Inflammatory macrophage (primary cell): Measurements from ENCODE around the gene NUDT16.
A peak's percentile ranks its signal among the peaks of the same experiment; 100 is the strongest.

Experiments
- DNase-seq, 2 donors: peaks; one replicate each; pipeline ENCODE4 v3.0.0-alpha.2; 2020 to 2022
- total RNA-seq, 18 experiments: gene quantifications; one replicate each; lab custom pipeline; 2026; ENCODE audit warnings: mixed read lengths in 6 of 18, inconsistent platforms in 2 of 18; lab: John Stamatoyannopoulos, UW

Gene NUDT16
- 7.7 to 40.6 (median 27.9) reads per million in 18 experiments for total RNA-seq

DNA sequence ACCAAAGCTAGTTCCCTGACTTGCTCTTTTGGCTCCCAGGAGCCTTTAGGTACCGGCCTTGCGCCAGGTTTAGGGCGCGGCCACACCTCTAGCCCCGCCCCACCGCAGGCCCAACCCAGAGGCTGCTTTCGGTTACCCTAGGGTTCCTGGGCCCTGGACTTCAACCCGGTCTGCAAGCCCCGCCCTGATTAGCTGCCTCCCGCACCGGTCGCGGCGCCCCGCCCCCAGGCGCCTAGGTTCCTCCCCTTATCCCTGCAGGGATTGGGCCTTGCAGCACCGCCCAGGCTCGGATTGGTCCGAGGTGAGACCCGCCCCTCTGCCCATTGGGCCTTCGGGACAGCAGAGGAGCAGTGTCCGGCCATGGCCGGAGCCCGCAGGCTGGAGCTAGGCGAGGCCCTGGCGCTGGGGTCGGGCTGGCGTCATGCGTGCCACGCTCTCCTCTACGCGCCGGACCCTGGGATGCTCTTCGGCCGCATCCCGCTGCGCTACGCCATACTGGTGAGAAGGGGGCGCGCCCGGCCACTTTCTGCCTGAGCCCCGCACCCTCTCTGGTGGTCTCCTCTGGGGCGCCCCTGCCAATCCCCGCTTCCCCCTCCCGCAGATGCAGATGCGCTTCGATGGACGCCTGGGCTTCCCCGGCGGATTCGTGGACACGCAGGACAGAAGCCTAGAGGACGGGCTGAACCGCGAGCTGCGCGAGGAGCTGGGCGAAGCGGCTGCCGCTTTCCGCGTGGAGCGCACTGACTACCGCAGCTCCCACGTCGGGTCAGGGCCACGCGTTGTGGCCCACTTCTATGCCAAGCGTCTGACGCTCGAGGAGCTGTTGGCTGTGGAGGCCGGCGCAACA lies at the start of gene NUDT16:
Gene NUDT16, plus strand, starts transcription at position 330 of the 847 bp plus-strand sequence. Its CDS starts 31 bp downstream, at position 361.
- peak; percentile 99 to 100 for DNase-seq

DNA sequence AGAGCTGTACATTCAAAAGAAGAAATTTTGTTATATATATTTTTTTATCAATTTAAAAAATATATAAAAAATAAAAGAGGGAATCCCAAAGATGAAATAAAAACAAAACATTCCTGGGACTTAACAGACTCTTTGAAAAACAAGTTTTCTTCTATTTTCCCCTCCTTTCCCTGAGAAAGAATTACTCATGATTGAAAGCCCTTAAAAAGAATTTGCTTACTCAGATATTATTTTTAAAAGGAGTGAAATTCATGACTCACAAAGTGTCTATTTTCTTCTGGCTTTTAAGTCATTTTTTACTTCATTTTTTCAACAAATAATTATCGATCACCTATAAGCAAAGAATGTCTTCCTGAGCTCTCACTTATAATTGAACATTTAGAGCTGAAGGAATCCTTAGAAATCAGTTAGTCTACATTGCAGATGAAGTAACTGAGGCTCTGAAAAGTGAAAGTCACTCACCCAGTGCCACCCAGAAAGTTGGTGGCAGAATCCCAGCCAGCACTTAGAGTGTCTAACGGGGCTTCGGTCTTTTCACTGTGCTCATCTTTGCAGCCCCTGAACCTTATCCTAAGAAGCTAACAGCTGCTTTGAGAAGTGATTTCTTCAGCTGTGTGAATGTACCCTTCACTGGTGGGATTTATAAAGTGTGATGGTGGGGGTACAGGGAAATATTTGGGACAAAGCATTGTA lies 42.5 kb upstream of the NUDT16 start:
- no peak for DNase-seq

DNA sequence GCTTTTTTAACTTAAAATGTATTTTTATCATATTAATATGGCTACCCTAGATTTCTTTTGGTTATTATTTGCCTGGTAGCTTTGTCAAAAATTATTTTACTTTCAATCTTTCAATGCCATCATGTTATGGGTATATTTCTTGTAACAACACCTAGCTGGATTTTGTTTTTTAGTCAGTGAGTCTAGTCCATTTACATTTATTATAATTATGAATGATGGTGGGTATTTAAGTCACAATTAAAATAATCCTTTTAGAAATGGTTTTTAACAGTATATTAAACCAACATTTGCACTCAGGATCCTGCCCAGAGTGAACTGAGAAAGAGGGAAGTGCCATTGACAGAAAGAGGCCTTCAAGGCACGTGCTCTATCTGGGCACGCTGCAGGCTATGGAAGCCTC lies 39.8 kb upstream of the NUDT16 start:
- no peak for DNase-seq

DNA sequence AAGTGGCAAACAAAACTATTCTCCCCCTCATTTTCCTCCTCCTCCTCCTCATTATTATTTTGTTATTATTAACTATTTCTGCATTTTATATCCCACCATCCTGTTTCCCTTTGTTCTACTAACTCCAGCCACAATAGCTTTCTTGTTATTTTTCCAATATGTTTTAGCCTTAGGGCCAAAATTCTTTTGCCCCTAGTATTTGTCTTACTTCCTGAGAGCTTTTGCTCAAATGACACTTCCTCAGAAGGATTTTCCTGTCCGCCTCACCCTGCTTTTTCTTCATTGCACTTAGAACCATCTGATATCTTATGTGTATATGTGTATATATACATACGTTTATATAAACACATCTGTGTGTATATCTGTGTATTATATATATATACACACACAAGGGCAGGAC lies 32.7 kb upstream of the NUDT16 start:
- DNase-seq, result no peak

DNA sequence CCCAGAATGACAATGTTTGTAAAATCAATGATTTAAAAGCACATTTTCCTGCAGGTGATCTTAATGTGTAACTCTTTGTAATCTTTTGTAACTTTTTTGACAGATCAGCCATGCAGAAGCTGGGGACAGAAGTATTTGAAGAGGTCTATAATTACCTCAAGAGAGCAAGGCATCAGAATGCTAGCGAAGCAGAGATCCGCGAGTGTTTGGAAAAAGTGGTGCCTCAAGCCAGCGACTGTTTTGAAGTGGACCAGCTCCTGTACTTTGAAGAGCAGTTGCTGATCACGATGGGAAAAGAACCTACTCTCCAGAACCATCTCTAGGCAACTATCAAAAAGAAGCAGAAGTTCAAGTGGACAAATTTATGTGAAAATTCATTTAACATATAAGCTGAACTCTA lies 32.1 kb upstream of the NUDT16 start:
- no peak for DNase-seq

DNA sequence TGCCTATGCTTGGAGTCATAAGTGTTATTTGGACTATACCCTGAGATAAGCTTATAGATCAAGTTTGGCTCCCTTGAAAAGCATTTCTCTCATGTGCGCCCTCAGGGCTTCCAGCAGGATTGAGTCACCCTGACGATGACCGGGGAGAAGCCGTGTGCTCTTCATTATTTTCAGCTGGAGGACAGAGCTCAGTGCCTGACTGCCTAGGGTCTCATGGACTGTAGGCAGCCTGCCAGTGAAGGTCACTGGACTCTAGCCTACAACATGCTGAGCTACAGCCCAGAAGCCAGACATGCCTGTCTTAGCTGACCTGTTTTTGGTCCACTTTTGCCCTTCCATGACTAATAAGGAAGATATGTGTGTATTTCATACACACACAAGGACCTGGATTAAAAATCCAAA lies 31.6 kb upstream of the NUDT16 start:
- DNase-seq, result no peak

DNA sequence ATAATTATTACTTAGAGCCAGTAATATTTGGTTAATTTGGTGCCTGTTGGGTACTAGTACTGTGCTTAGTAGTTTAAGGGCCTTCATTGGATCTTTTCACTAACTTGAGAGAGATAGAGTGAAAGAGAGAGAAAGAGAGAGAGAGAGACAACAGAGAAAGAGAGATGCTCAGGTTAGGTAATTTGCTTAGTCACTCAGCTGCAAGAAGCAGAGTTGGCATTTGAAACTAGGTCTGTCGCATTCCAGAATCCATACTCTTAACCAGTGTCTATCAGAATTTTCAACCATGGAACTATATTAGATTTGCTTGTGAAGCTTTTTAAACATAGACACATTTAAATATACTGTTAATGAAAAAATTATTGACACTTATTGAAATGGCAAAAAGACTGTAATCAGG lies 31.1 kb upstream of the NUDT16 start:
- DNase-seq, result no peak

DNA sequence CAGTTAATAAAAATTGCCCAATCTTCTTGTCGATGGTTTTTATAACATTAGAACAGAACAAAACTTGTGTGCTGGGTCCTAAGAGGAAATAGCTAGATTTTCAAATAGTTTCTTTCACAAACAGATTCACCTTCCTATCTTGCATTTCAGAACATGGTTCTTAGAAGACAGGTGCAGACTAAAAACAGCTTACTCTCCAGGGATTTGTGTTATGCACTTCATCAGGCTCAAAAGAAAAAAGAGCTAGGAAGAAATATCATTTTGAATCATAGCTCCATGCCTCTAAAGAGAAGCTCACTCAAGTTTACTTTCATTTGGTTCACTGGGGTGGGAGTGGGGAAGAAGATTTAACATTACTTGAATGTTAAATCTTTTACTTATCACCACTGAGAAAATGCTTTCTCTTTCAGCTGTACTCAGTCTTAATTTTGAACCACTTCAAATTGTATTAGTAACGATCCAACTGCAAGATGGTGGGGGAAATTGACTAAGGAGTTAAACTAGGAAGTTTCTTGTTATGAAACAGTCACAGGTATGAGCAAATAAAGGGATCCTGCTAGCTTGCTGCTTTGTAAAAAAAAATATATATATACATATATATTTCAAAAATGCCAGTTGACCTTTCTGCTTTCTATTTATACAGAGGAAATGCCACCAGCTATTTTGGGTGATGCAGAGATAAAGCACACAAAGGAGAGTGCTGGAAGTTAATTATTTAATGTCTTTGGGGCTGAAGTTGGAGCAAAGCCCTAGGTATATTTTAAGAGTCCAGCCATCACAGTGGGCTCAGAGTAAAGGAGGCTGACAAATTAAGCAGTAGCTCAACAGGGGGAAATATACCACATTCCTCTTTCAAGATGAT lies 28.3 kb upstream of the NUDT16 start:
- no peak for DNase-seq

DNA sequence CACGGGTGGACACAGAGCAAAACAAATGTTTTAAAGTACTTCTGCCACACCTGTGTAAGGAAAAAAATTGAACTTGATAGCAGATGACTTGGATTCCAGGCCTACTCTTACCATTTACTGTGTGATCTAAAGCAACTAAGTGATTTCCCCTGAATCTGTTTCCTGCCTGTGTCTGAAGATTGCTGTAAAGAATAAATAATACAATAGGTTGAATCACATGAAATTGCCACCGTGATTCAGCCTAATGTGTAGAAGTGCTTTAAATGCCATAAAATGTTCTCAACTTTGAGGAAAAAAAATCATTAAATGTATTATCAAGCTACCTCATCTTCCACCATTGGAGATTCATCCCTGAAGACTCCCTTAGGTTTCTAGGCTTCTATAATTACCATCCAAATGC lies 27.6 kb upstream of the NUDT16 start:
- no peak for DNase-seq

DNA sequence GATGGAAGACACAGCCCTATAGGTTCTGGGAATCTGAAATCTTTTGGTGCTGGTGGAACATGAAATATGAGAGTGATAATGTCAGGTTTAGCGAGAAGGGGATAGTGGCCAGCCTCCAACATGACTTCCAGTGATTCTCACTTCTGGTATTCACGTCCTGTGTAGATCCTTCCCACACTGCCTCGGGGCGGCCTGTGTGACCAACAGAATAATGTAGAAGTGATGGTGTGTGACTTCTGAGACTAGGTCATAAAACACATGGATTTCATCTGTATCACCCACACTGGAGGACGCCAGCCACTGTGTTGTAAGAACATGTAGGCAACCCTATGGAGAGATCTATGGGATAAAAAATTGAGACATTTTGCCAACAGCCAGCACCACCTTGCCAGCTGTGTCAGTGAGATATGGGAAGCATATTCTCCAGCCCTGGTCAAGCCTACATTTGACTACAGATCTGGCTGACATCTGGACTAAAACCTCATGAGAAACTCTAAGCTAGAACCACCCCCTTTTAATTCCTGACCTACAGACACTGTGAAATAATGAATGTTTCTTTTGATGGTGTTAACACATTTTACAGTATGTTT lies 25.5 kb upstream of the NUDT16 start:
- DNase-seq, result no peak

DNA sequence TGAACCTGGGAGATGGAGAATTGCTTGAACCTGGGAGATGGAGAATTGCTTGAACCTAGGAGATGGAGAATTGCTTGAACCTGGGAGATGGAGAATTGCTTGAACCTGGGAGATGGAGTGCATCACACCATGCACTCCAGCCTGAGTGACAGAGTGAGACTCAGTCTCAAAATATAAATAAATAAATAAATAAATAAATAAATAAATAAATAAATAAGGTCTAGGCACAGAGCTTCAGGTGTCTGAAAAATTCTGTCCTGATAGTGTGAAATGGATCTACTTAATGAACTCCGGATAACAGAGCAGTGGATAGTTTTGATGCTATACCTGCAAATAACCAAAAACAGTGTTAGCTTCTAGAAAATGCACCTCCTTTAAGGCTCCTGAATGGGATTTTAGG lies 24.3 kb upstream of the NUDT16 start:
- DNase-seq, result no peak

DNA sequence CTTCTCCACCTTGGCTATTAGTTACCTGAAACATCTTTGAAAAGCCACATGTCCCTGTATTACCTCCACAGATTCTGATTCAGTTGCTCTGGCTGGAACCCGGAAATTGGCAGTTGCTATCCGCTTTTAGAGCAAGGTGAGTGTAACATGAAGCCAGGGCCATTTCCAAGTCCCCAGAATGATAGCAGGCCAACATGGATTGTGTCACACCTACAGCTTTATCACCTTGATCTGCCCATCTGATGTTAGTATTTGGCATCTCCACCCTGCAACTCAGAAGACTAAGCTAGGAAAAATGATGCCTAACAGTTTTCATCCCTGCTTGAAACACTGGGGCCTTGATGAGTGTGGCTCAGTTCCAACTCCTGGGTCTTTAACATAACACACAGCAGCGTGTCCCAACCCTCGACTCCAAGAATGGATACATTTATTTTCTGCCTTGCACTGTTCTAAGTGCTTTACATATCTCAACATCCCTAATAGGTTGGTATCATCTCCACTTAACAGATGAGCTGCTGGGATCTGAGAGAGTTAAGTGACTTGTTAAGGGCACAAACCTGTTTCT lies 21.3 kb upstream of the NUDT16 start:
- DNase-seq, result no peak

DNA sequence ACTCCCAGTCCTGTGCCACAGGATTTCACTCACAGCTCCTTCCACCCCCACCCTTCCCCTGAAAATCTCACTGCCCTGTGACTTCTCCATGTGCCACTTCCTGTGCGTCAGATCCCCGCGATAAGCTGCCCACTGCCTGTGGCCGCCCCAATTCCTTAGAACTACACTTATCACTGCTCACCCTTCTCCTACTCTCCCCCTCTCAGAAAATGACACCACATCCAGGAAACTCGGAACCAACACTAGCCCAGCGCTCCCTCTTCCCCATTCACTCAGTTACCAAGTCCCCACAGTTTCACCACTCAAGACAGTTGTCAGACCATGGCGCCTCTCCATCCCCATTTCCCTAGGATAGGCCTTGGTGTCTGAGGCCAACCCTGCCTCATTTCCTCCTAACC lies 20.5 kb upstream of the NUDT16 start:
- peak; percentile 61 to 77 for DNase-seq

DNA sequence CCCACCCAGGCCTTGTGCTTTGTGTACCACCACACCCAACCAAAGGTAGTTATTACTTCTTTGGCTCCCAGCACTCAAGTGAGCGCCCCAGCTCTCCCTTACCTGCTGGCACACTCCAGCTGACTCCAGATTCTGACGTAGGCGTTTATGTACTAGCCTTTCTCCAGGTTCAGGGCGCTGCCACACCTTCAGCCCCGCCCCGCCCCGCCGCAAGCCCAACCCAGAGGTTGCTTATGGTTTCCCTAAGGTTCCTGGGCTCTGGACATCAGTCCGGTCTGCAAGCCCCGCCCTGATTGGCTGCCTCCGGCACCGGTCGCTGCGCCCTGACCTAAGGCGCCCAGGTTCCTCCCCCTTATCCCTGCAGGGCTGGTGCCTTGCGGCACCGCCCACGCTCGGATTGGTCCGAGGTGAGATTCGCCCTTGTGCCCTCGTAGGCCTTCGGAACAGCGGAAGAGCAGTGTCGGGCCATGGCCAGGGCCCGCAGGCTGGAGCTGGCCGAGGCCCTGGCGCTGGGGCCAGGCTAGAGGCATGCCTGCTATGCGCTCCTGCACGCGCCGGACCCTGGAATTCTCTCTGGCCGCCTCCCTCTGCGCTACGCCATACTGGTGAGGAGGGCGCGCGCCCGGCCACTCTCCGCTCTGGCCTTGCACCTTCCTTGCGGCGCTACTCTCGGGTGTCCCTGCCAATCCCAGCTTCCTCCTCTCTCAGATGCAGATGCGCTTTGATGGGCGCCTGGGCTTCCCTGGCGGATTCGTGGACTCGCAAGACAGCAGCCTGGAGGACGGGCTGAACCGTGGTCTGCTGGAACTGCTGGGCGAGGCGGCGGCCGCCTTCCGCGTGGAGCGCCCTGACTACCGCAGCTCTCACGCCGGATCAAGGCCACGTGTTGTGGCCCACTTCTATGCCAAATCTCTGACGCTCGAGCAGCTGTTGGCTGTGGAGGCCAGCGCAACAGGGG lies 19.8 kb upstream of the NUDT16 start:
- peak; percentile 95 to 97 for DNase-seq

DNA sequence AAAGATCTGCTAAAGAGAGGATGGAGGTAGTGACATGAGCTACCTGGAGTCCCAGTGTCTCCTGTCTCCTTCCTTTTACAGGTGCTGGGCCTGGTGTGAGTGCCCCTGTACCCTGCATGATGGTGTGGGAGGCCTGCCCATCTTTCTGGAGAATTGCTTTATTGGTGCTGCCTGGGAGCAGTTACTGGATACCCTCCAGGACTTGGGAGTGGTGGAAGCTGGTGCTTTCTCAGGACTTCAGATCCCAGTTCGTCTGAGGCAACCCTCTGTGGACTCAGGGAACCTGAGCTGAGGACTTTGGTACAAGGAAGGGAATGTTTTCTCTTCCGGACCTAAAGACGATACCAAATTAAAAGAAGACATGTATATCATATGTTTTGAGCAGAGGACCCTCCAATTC lies 18.3 kb upstream of the NUDT16 start:
- DNase-seq, result no peak

DNA sequence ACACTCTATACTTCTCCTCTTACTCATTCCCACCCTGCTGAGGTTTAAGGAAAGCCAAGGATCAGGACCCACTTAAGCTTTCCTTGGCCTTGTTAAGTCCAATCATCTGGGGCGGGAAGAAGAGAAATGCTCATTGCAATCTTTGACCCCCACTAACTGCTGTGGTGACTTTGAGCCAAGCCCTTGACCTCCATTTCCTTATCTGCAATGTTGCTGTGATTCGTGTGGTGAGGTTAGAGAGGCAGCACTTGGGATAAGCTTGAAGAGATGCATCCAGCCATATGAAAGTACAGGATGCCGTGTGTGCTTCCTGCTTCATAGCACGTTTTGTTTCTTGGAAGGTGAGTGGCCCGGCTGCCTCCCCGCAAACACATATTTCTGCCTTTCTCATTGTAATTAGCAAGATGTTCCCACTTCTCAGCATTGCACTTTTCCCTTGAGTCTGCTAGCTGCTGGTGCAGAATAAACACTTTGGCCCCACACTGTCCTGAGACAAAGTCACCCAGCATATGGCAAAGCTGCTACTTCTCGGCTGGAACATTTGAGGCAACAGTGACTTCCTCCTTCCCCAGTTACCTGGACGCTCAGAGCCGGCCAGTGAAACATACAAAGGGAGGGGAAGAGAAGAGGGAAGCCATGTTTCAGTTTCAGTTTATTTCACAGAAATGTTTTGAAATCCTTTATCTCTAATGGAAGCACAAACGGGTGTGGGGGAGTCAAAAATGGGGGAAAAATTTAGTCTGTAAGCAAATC lies 10.5 kb upstream of the NUDT16 start:
- DNase-seq, result peak in 1 of 2 donors; percentile 14

DNA sequence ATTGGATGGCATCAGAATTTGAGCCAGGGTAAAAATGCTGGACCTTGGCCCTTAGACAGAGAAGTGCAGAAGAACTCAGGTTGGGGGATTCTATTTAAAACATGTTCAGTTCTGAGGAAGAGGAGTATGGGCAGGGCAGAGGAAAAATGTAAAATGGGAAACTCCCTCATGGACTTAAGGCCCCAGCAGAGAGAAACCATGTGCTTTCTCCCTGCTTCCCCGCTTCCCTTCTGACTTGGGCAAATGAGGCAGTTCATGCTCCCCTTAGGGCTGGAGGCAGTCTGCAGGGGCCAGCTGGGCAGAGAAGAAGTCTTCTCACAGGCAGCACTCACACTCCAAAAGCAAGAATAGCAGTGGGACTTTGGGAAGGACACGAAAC lies 9.9 kb upstream of the NUDT16 start:
- no peak for DNase-seq

DNA sequence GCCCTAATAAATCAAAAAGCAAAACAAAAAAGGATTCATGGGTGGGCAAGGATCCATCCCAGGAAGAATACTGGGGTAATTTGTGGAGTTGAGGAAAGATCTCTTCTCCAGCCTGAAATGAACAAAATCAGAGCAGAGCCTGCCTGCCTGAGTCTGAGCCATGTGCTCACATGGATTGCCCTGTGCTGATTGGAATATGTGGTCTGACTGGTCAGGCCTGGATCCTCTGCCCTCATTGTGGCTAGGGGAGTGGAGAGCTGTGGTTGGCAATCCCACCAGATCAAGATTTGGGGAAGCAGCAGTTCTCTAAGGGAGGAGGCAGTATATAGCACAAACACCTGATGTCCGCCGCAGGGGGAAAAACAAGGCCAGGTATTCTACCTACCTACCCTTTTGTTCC lies 6.8 kb upstream of the NUDT16 start:
- no peak for DNase-seq

DNA sequence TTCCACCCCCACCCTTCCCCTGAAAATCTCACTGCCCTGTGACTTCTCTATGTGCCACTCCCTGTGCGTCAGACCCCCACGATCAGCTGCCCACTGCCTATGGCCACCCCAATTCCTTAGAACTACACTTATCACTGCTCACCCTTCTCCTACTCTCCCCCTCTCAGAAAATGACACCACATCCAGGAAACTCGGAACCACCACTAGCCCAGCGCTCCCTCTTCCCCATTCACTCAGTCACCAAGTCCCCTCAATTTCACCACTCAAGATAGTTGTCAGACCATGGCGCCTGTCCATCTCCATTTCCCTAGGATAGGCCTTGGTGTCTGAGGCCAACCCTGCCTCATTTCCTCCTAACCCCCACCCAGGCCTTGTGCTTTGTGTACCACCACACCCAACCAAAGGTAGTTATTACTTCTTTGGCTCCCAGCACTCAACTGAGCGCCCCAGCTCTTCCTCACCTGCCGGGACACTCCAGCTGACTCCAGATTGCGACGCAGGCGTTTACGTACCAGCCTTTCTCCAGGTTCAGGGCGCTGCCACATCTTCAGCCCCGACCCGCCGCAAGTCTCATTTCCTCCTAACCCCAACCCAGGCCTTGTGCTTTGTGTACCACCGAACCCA lies 641 bp upstream of the NUDT16 start:
- peak in 1 of 2 donors; percentile 21 for DNase-seq
